ENCODE data around the gene MOB3A. TPM values are rescaled to one million over a fixed set of nuclear protein-coding genes. Genes with fewer than 3 reads are reported as not detected.

MOB3A gene
- polyA plus RNA-seq, 1 donor (not counting 4 experiments of a cell fraction or from before 2014, with no cell fraction given): 34.2 TPM

- dilution Hi-C loops (cut with MboI; ENCODE audit: extremely low pct_ligation_motif_present, low sequenced_read_pairs): no loop called here
- peaks cover 24 to 39% of the 10 kb centered on the region in 2 experiments for H3K36me3 ChIP-seq (ENCODE audit: control insufficient read depth in 2 of 2, extremely low read depth in 1 of 2, insufficient read depth in 2 of 2, low read length in 2 of 2)
- no peak overlapping the region for H3K4me2 ChIP-seq (ENCODE audit: control insufficient read depth, extremely low read depth, insufficient read depth, low read depth, low read length)
- no peaks in the 10 kb centered on the region for H3K9me3 ChIP-seq (ENCODE audit: control insufficient read depth, low read depth, low read length)
- H4K20me1 ChIP-seq (ENCODE audit: control insufficient read depth, extremely low read depth, insufficient read depth, low read length): no peaks in the 10 kb centered on the region
- H3K79me2 ChIP-seq (ENCODE audit: control insufficient read depth, insufficient read depth, low read length): peaks cover 38% of the 10 kb centered on the region
- DNase-seq (ENCODE audit: low read depth, low spot score): no peak
- peaks cover 26% of the 10 kb centered on the region for H3K4me1 ChIP-seq (ENCODE audit: control insufficient read depth, extremely low read depth, insufficient read depth, low read length)
- no peak for FAIRE-seq
- H2AFZ ChIP-seq (ENCODE audit: control insufficient read depth, low read length): no peak overlapping the region
- TF ChIP-seq EZH2 (IDR thresholded peaks at IDR 0.05; ENCODE audit: low read length) (no peak), CTCF (optimal IDR thresholded peaks at IDR 0.05 in 1 of 3, IDR thresholded peaks at IDR 0.05 in 1 of 3, conservative IDR thresholded peaks at IDR 0.05 in 1 of 3; ENCODE audit: extremely low read depth in 1 of 3, insufficient read depth in 2 of 3, low read length in 3 of 3) (no peak)
- H3K9ac ChIP-seq (ENCODE audit: control insufficient read depth, extremely low read depth, insufficient read depth, low read length): no peak overlapping the region
- H3K27me3 ChIP-seq (ENCODE audit: control insufficient read depth, extremely low read depth, insufficient read depth, low read length): no peaks in the 10 kb centered on the region
- H3K9me1 ChIP-seq (ENCODE audit: control insufficient read depth, extremely low read depth, insufficient read depth, low read length): no peaks in the 10 kb centered on the region
- H3K27ac ChIP-seq (ENCODE audit: control insufficient read depth, insufficient read depth, low read length): no peak overlapping the region
- no peak overlapping the region for H3K4me3 ChIP-seq (ENCODE audit: control insufficient read depth in 2 of 3, extremely low read depth in 1 of 3, insufficient read depth in 2 of 3, low read depth in 1 of 3, low read length in 3 of 3)
Measured at GRCh38 chr19:2079865-2080301, 16.2 kb downstream of the MOB3A start.

- FAIRE-seq (no peak), DNase-seq (ENCODE audit: low read depth, low spot score) (no peak)
- H3K27me3 ChIP-seq (ENCODE audit: control insufficient read depth, extremely low read depth, insufficient read depth, low read length): no peaks in the 10 kb centered on the region
- H3K9ac ChIP-seq (ENCODE audit: control insufficient read depth, extremely low read depth, insufficient read depth, low read length): no peak overlapping the region
- no peak overlapping the region for H2AFZ ChIP-seq (ENCODE audit: control insufficient read depth, low read length)
- no peak overlapping the region for H3K27ac ChIP-seq (ENCODE audit: control insufficient read depth, insufficient read depth, low read length)
- no peak overlapping the region for H3K4me3 ChIP-seq (ENCODE audit: control insufficient read depth in 2 of 3, extremely low read depth in 1 of 3, insufficient read depth in 2 of 3, low read depth in 1 of 3, low read length in 3 of 3)
- peaks cover 38% of the 10 kb centered on the region for H3K79me2 ChIP-seq (ENCODE audit: control insufficient read depth, insufficient read depth, low read length)
- no peaks in the 10 kb centered on the region for H3K9me3 ChIP-seq (ENCODE audit: control insufficient read depth, low read depth, low read length)
- no peaks in the 10 kb centered on the region for H4K20me1 ChIP-seq (ENCODE audit: control insufficient read depth, extremely low read depth, insufficient read depth, low read length)
- dilution Hi-C loops (cut with MboI; ENCODE audit: extremely low pct_ligation_motif_present, low sequenced_read_pairs): no loop called here
- no peaks in the 10 kb centered on the region for H3K9me1 ChIP-seq (ENCODE audit: control insufficient read depth, extremely low read depth, insufficient read depth, low read length)
- peaks cover 24% of the 10 kb centered on the region for H3K4me1 ChIP-seq (ENCODE audit: control insufficient read depth, extremely low read depth, insufficient read depth, low read length)
- peaks cover 25 to 41% of the 10 kb centered on the region in 2 experiments for H3K36me3 ChIP-seq (ENCODE audit: control insufficient read depth in 2 of 2, extremely low read depth in 1 of 2, insufficient read depth in 2 of 2, low read length in 2 of 2)
- H3K4me2 ChIP-seq (ENCODE audit: control insufficient read depth, extremely low read depth, insufficient read depth, low read depth, low read length): no peak overlapping the region
- TF ChIP-seq CTCF (optimal IDR thresholded peaks at IDR 0.05 in 1 of 3, IDR thresholded peaks at IDR 0.05 in 1 of 3, conservative IDR thresholded peaks at IDR 0.05 in 1 of 3; ENCODE audit: extremely low read depth in 1 of 3, insufficient read depth in 2 of 3, low read length in 3 of 3) (no peak), EZH2 (IDR thresholded peaks at IDR 0.05; ENCODE audit: low read length) (no peak)
Measured at GRCh38 chr19:2079076-2079864, 16.9 kb downstream of the MOB3A start.
